AG04450 (cell line): ENCODE data around the gene PDGFD. TPM values are rescaled to one million over a fixed set of nuclear protein-coding genes. Genes with fewer than 3 reads are reported as not detected.

ENCODE experiments used
- CTCF ChIA-PET: fragments of 300-600, 350-600 bp; formaldehyde crosslinking; extraction: SDS; loops from one replicate; lab custom pipeline; 2022; ENCODE audit warnings: antibody characterized with exemption, inconsistent platforms; lab: Charles Lee
- POLR2A ChIA-PET: fragments of 350-600 bp; formaldehyde crosslinking; extraction: SDS; loops from one replicate; lab custom pipeline; 2021; ENCODE audit warnings: antibody characterized with exemption, inconsistent platforms; lab: Yijun Ruan, JAX
- DNase-seq: peaks from one replicate; pipeline ENCODE4 v3.0.0-alpha.2; 2011; ENCODE audit warnings: low read depth, low spot score
- H3K27ac ChIP-seq: one replicate; pipeline ENCODE4 v1.5.1; 2012; ENCODE audit warnings: low read depth, low read length, control low read depth
- H3K27me3 ChIP-seq: one replicate; pipeline ENCODE4 v1.6.0; 2012; ENCODE audit warnings: low read length; ENCODE audit not compliant: control insufficient read depth, insufficient read depth
- H3K4me3 ChIP-seq: 2 replicates; pipeline ENCODE4 v1.5.1; 2011; ENCODE audit warnings: mild to moderate bottlenecking, low read depth, low read length, control low read depth
- H3K9me3 ChIP-seq: 2 replicates; pipeline ENCODE4 v1.5.1; 2012; ENCODE audit warnings: low read length; ENCODE audit not compliant: control insufficient read depth, insufficient read depth
- polyA plus RNA-seq: library from polyadenylated mRNA; depleted of rRNA; stranded (reverse); fragments of >200 nt; gene quantifications from 2 replicates; pipeline ENCODE4 v1.2.3, GENCODE V29; 2011
- TF ChIP-seq, protein P1 (sequence below): IDR thresholded peaks from 2 replicates; pipeline ENCODE4 v1.5.1; 2011; ENCODE audit warnings: low read depth, low read length, control low read depth, inconsistent platforms

PDGFD gene
- polyA plus RNA-seq, 1 experiment, result 58.1 TPM

- no peak overlapping the region for H3K4me3 ChIP-seq
- POLR2A ChIA-PET, result no interaction called here
- DNase-seq, result no peak
- CTCF ChIA-PET, result interaction anchor here (1.1 kb wide), 1 partner anchor 9 kb away, joined by 4 read pairs; no protein-coding TSS in a partner anchor
- H3K27me3 ChIP-seq, result no peaks in the 10 kb centered on the region
- TF ChIP-seq, protein P1, sequence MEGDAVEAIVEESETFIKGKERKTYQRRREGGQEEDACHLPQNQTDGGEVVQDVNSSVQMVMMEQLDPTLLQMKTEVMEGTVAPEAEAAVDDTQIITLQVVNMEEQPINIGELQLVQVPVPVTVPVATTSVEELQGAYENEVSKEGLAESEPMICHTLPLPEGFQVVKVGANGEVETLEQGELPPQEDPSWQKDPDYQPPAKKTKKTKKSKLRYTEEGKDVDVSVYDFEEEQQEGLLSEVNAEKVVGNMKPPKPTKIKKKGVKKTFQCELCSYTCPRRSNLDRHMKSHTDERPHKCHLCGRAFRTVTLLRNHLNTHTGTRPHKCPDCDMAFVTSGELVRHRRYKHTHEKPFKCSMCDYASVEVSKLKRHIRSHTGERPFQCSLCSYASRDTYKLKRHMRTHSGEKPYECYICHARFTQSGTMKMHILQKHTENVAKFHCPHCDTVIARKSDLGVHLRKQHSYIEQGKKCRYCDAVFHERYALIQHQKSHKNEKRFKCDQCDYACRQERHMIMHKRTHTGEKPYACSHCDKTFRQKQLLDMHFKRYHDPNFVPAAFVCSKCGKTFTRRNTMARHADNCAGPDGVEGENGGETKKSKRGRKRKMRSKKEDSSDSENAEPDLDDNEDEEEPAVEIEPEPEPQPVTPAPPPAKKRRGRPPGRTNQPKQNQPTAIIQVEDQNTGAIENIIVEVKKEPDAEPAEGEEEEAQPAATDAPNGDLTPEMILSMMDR, result no peak
- H3K9me3 ChIP-seq, result no peaks in the 10 kb centered on the region
- no peak overlapping the region for H3K27ac ChIP-seq
These were observed 73.2 kb downstream of the PDGFD start for GRCh38 chr11:104090767-104091166.

DNA sequence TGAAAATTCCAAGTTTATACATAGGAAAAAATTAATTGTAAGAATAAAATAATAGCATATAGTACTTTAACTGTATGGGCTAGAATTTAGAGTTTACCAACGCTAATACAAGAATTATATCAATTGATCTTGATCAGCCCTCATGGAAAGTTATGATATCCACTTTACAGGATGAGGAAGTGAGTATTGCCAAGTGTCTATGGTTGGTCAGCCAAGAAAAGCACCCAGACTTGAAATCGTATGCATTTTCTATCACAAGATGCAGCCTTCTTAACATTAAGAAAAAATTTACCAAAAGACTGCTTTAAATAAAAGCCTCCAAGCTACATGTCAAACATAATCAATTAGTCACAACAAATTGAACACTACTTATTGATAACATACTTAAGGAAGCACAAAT, 74.5 kb downstream of the PDGFD start:
- CTCF ChIA-PET, result interaction anchor here (0.6 kb wide), 1 partner anchor 8 kb away, joined by 3 read pairs; no protein-coding TSS in a partner anchor
- no peak for DNase-seq
- TF ChIP-seq, protein P1, result no peak
- no peak overlapping the region for H3K4me3 ChIP-seq
- H3K27me3 ChIP-seq, result no peaks in the 10 kb centered on the region
- POLR2A ChIA-PET, result no interaction called here
- no peaks in the 10 kb centered on the region for H3K9me3 ChIP-seq
- H3K27ac ChIP-seq, result no peak overlapping the region

GRCh38 chr11:104086621-104087020, 77.3 kb downstream of the PDGFD start:
- Histone ChIP-seq H3K9me3 (no peaks in the 10 kb centered on the region), H3K4me3 (no peak overlapping the region), H3K27ac (no peak overlapping the region), H3K27me3 (no peaks in the 10 kb centered on the region)
- CTCF ChIA-PET, result no interaction called here
- POLR2A ChIA-PET, result no interaction called here
- DNase-seq, result no peak
- TF ChIP-seq, protein P1, result no peak

GRCh38 chr11:104078995-104079394, 85.0 kb downstream of the PDGFD start:
- H3K27ac ChIP-seq, result no peak overlapping the region
- ChIA-PET CTCF (no interaction called here), POLR2A (no interaction called here)
- TF ChIP-seq, protein P1, result no peak
- no peak overlapping the region for H3K4me3 ChIP-seq
- H3K9me3 ChIP-seq, result no peaks in the 10 kb centered on the region
- H3K27me3 ChIP-seq, result no peaks in the 10 kb centered on the region
- DNase-seq, result no peak

DNA sequence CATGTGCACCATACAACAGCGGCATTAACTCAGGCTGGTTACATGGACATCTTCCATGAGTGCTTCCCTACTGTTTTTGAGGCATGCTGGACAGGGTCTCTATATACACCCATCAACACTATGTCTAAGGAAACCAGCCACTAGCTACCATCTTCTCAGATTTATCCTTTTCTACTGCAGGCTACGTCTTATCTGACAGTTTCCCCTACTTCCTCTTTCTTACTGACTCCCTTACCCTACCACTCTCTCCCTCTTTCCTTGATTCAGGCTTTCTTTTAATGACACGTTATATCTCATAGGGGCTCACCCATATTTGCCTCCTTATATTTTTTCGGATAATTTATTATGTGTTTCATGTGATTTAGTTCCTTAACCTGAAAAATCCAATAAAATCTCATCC, 85.7 kb downstream of the PDGFD start:
- TF ChIP-seq, protein P1, result no peak
- CTCF ChIA-PET, result no interaction called here
- no peak overlapping the region for H3K4me3 ChIP-seq

More for the DNA sequence above, 85.7 kb downstream of the PDGFD start:
- DNase-seq, result no peak
- POLR2A ChIA-PET, result no interaction called here
- Histone ChIP-seq H3K9me3 (no peaks in the 10 kb centered on the region), H3K27me3 (no peaks in the 10 kb centered on the region), H3K27ac (no peak overlapping the region)
